ENCODE measurements around the gene OSTF1. TPM values are rescaled to one million over a fixed set of nuclear protein-coding genes. Genes with fewer than 3 reads are reported as not detected.

Gene OSTF1
- total RNA-seq, 3 donors from 2014 or later = 26.9 to 38.9 (median 36.4) TPM

DNA sequence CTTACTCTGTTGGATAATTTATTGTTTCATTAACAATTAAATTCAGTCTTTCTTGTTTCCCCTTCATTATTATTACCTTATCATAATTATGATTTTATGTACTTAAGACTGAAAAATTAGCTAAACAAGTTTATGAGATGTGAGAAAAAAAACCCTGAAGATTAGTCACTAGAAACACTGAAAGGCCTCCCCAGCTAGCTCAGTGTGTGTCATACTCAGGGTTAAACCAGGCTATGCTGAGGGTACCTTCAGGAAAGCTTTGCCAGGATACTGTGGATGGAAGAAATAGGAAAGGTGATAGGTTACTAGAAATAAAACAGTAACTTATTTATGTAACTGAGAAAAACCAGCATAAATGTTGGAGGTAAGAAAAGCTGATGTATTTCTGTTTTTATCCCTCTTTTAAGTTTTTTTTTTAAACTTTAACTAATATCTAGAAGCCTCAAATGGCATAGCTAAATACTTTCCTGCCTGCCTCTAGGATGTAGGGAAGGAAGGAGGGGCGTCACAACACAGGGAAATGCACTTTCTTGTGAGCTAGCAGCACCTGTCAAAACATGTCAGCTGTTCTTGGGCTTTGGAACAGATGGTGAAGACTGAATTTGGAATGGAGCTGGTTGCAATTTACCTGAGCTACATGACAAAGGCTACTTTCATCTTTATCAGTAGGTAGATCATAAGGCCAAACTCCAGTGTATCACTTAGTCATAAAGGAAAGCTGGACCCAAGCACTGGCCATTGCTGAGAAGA is 24.6 kb upstream of the OSTF1 start:
- intact Hi-C loops (cut with DNase I; ENCODE audit: low total_unique reads) = no loop called here
- Histone ChIP-seq H3K4me3 (no peak overlapping the region), H3K9me3 (peaks cover 0 to 4% of the 10 kb centered on the region in 2 donors), H3K27me3 (no peaks in the 10 kb centered on the region), H3K4me1 (no peaks in the 10 kb centered on the region), H3K27ac (no peak overlapping the region), H3K36me3 (no peaks in the 10 kb centered on the region)
- DNase-seq (ENCODE audit: low spot score in 2 of 2) = no peak
- no peak for TF ChIP-seq POLR2AphosphoS5 (IDR thresholded peaks at IDR 0.05)
- TF ChIP-seq POLR2A (IDR thresholded peaks at IDR 0.05) = no peak

DNA sequence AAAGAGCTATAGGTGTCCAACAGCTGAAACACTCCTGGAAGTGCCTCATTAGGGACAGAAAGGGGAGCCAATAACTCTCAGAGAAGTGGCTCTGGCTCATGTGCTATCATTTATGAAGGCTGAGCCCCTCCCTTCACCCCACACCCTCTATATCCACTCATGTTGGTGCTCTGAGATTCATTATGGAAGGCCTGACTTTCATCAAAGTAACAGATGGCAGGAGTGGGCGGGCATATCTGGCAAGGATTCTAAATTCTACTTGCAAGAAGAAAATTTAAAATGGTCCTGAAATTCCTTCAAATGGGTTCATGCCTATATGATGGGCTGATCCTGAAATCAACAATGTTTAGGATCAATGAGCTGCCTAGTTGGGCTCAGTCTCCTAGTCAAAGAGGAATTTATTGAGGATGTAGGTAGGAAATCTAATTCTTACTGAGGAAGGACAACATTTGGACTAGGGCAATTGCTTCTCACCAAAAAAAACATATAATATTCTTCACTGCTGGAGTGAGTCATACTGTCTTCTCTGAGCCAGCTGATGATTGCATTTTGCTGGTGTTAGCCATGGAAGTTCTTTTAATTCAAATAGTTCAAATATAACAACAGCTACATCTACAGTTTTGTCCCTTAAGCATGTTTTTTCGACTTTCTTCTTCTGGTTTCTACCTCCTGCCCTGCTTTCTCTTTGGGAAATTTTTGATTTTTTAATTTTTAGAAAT is 23.8 kb upstream of the OSTF1 start:
- Histone ChIP-seq H3K27me3 (no peaks in the 10 kb centered on the region), H3K36me3 (no peaks in the 10 kb centered on the region), H3K4me3 (no peak overlapping the region), H3K4me1 (no peaks in the 10 kb centered on the region), H3K9me3 (no peaks in the 10 kb centered on the region), H3K27ac (no peak overlapping the region)
- intact Hi-C loops (cut with DNase I; ENCODE audit: low total_unique reads) = no loop called here
- DNase-seq (ENCODE audit: low spot score in 2 of 2) = no peak
- TF ChIP-seq POLR2A (IDR thresholded peaks at IDR 0.05) = no peak

DNA sequence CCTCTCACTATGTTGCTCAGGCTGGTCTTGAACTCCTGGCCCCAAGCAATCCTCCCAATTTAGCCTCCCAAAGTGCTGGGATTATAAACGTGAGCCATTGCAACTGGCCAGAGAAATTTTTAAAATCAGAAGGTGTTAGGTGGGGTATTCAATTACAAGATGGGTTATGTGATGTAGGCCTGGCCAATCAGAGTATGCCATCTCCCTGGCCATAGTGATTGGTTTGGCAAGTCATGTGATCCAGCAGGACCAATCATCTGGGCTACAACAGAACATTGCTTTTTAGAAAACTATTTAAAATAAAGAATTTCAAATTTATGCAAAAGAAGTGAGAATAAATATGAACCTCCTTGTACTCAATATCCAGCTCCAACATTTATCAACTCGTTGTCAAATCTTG is 22.8 kb upstream of the OSTF1 start:
- no peak for DNase-seq (ENCODE audit: low spot score in 2 of 2)
- intact Hi-C loops (cut with DNase I; ENCODE audit: low total_unique reads) = no loop called here
- Histone ChIP-seq H3K4me1 (no peaks in the 10 kb centered on the region), H3K4me3 (no peak overlapping the region), H3K27me3 (no peaks in the 10 kb centered on the region), H3K36me3 (no peaks in the 10 kb centered on the region), H3K27ac (no peak overlapping the region), H3K9me3 (no peaks in the 10 kb centered on the region)
- TF ChIP-seq POLR2AphosphoS5 (IDR thresholded peaks at IDR 0.05) (no peak), POLR2A (IDR thresholded peaks at IDR 0.05) (no peak)
- TF ChIP-seq, protein P1, sequence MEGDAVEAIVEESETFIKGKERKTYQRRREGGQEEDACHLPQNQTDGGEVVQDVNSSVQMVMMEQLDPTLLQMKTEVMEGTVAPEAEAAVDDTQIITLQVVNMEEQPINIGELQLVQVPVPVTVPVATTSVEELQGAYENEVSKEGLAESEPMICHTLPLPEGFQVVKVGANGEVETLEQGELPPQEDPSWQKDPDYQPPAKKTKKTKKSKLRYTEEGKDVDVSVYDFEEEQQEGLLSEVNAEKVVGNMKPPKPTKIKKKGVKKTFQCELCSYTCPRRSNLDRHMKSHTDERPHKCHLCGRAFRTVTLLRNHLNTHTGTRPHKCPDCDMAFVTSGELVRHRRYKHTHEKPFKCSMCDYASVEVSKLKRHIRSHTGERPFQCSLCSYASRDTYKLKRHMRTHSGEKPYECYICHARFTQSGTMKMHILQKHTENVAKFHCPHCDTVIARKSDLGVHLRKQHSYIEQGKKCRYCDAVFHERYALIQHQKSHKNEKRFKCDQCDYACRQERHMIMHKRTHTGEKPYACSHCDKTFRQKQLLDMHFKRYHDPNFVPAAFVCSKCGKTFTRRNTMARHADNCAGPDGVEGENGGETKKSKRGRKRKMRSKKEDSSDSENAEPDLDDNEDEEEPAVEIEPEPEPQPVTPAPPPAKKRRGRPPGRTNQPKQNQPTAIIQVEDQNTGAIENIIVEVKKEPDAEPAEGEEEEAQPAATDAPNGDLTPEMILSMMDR (IDR thresholded peaks at IDR 0.05) = no peak

DNA sequence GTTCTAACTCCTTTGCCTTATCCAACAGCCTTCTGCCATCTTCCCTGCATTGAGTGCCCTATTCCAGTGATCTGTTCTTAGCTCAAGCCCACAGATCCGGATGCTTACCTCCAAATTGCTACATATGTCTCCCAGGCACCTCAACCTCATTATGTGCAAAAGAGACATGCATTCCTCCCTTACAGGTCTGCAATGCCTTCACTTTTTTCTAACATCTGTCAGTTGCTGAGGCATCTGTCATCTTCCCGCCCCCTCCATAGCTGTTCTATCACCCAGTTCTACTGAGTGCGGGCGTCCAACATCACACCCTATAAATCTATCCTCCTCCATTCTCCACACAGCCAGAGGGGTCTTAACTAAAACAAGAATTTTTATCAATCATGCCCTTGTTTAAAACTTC is 20.4 kb upstream of the OSTF1 start:
- intact Hi-C loops (cut with DNase I; ENCODE audit: low total_unique reads) = no loop called here
- Histone ChIP-seq H3K4me3 (no peak overlapping the region), H3K27me3 (no peaks in the 10 kb centered on the region), H3K4me1 (no peaks in the 10 kb centered on the region), H3K36me3 (no peaks in the 10 kb centered on the region), H3K27ac (no peak overlapping the region), H3K9me3 (no peaks in the 10 kb centered on the region)
- TF ChIP-seq POLR2AphosphoS5 (IDR thresholded peaks at IDR 0.05) (no peak), POLR2A (IDR thresholded peaks at IDR 0.05) (no peak)
- TF ChIP-seq, protein P1 (IDR thresholded peaks at IDR 0.05) = no peak
- DNase-seq (ENCODE audit: low spot score in 2 of 2) = no peak

DNA sequence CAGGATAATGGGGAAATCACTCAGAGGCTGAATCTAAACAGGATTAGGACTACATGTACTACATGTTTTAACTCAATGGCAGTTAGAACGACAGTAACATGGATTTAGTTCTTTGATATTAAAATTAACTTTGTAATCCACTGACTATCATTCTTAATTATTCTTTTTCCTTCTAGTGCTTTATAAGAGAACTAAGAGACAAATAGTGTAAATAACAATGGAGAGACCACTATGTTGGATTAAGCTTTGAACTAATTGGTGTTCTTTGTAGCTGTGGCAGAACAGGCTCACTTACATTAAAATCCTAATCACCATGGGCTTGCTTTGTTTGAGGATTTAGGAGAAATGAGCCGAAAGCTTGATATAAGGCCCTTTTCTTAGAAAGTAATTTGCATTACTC is 19.1 kb upstream of the OSTF1 start:
- Histone ChIP-seq H3K27ac (no peak overlapping the region), H3K9me3 (no peaks in the 10 kb centered on the region), H3K4me1 (no peaks in the 10 kb centered on the region), H3K27me3 (no peaks in the 10 kb centered on the region), H3K4me3 (no peak overlapping the region), H3K36me3 (no peaks in the 10 kb centered on the region)
- intact Hi-C loops (cut with DNase I; ENCODE audit: low total_unique reads) = no loop called here
- TF ChIP-seq, protein P1 (IDR thresholded peaks at IDR 0.05) = no peak
- TF ChIP-seq POLR2AphosphoS5 (IDR thresholded peaks at IDR 0.05) = no peak
- TF ChIP-seq POLR2A (IDR thresholded peaks at IDR 0.05) = no peak
- no peak for DNase-seq (ENCODE audit: low spot score in 2 of 2)

DNA sequence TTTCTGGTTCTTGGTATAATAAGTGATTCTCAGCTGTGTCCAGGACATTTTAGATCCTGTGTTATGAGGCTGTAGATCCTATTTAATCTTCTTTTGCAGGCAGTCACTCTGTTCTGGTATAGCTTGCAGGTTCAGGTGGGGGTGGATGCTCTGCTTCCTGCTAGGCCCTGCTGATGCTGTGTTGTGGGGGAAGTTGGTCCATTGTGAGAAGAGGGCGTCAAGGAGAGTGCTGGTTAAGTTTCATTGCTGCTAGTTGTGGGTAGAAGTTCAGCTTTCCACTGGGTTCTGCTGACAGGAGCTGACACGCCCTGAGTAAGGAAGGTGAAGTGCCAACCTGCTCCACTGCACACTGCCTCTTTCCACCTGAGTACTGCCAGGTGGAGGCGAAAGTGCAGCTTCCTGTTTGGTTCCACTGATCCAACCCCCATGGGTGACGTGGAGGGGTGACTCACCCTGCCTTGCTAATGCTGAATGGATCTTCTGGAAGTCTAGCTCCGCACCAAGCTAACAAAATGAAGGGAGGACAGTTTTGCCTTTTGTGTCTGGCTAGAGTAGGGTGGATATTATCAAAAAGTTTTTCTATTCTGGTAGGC is 16.7 kb upstream of the OSTF1 start:
- no peak for DNase-seq (ENCODE audit: low spot score in 2 of 2)
- H3K27ac ChIP-seq = no peak overlapping the region
- no peak overlapping the region for H3K4me3 ChIP-seq
- no peaks in the 10 kb centered on the region for H3K36me3 ChIP-seq
- H3K9me3 ChIP-seq = no peaks in the 10 kb centered on the region
- no peaks in the 10 kb centered on the region for H3K27me3 ChIP-seq
- no peaks in the 10 kb centered on the region for H3K4me1 ChIP-seq
- TF ChIP-seq POLR2AphosphoS5 (IDR thresholded peaks at IDR 0.05) (no peak), POLR2A (IDR thresholded peaks at IDR 0.05) (no peak)
- TF ChIP-seq, protein P1 (IDR thresholded peaks at IDR 0.05) = no peak
- intact Hi-C loops (cut with DNase I; ENCODE audit: low total_unique reads) = no loop called here

Measured in breast epithelium (tissue), 4 donors.